ENCODE measurements around the gene AFF3. TPM values are rescaled to one million over a fixed set of nuclear protein-coding genes. Genes with fewer than 3 reads are reported as not detected.

The AFF3 gene
- total RNA-seq, 1 experiment from 2014 or later: 0.05 TPM

DNA sequence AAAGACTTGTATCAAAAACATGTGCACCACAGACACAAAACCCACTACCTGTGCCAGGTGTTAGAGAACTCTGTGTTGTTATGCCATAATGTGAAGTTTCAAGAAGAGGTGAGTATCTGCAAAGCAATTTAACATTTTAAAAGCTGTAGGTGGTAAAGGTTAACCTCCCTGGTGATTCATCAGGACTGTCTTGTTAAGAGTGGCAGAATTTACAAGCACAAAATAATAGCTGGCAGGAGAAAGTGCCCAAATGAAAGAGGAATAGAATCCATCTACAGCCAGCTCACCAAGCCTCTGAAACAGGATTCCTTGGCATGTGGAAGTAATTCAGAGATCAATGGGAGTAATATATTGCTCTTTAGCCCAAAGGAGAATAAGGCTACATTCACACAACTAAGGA is 230.7 kb downstream of the AFF3 start:
- no peak overlapping the region for H3K4me3 ChIP-seq (ENCODE audit: low read depth, low read length)
- no peaks in the 10 kb centered on the region for H3K27me3 ChIP-seq (replicated peaks; ENCODE audit: control insufficient read depth, insufficient read depth, low read length)
- no TSS peak for BruUV-seq (replicated peaks)
- TF ChIP-seq, protein P1, sequence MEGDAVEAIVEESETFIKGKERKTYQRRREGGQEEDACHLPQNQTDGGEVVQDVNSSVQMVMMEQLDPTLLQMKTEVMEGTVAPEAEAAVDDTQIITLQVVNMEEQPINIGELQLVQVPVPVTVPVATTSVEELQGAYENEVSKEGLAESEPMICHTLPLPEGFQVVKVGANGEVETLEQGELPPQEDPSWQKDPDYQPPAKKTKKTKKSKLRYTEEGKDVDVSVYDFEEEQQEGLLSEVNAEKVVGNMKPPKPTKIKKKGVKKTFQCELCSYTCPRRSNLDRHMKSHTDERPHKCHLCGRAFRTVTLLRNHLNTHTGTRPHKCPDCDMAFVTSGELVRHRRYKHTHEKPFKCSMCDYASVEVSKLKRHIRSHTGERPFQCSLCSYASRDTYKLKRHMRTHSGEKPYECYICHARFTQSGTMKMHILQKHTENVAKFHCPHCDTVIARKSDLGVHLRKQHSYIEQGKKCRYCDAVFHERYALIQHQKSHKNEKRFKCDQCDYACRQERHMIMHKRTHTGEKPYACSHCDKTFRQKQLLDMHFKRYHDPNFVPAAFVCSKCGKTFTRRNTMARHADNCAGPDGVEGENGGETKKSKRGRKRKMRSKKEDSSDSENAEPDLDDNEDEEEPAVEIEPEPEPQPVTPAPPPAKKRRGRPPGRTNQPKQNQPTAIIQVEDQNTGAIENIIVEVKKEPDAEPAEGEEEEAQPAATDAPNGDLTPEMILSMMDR (IDR thresholded peaks at IDR 0.05; ENCODE audit: insufficient read depth in 1 of 2, low read depth in 1 of 2, low read length in 1 of 2, severe bottlenecking in 1 of 2, unreplicated experiment in 1 of 2): no peak
- Mint-ChIP-seq H3K4me3 (ENCODE audit: unreplicated experiment) (no peak overlapping the region), H3K36me3 (ENCODE audit: insufficient read depth, unreplicated experiment) (no peaks in the 10 kb centered on the region), H3K4me1 (ENCODE audit: low read depth, unreplicated experiment) (no peaks in the 10 kb centered on the region), H3K9me3 (ENCODE audit: unreplicated experiment) (no peaks in the 10 kb centered on the region), H3K27me3 (ENCODE audit: insufficient read depth, unreplicated experiment) (peaks cover 9% of the 10 kb centered on the region), H3K27ac (ENCODE audit: unreplicated experiment) (no peak overlapping the region)
- POLR2A ChIA-PET: no interaction called here
- H3K36me3 ChIP-seq (ENCODE audit: control insufficient read depth, insufficient read depth, low read length): no peaks in the 10 kb centered on the region
- no peak for DNase-seq
- CTCF ChIA-PET: no interaction called here
- no peaks in the 10 kb centered on the region for H3K9me3 ChIP-seq
- intact Hi-C loops (cut with micrococcal nuclease; ENCODE audit: unreplicated experiment): no loop called here
- H3K4me1 ChIP-seq: no peaks in the 10 kb centered on the region

DNA sequence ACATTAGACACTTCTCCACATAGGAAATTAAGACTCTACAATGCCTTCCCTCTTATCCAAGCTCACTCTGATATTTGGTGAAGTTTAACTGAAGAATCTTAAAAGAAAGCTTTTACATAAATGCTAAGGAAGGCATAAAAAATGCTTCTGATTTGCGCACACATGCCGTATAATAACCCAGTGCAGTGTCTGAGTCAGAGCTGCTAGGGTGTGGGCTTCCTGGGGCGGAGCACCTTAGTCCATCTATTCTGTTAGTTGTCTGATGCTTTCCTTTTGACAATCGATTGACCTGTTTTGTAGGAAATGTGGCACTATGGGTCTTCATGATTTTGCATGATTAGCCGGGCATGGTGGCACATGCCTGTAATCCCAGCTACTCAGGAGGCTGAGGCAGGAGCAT is 231.5 kb downstream of the AFF3 start:
- Histone ChIP-seq H3K4me1 (no peaks in the 10 kb centered on the region), H3K9me3 (no peaks in the 10 kb centered on the region), H3K4me3 (ENCODE audit: low read depth, low read length) (no peak overlapping the region), H3K27me3 (replicated peaks; ENCODE audit: control insufficient read depth, insufficient read depth, low read length) (no peaks in the 10 kb centered on the region), H3K36me3 (ENCODE audit: control insufficient read depth, insufficient read depth, low read length) (no peaks in the 10 kb centered on the region)
- no TSS peak for BruUV-seq (replicated peaks)
- Mint-ChIP-seq H3K27ac (ENCODE audit: unreplicated experiment) (no peak overlapping the region), H3K27me3 (ENCODE audit: insufficient read depth, unreplicated experiment) (peaks cover 9% of the 10 kb centered on the region), H3K9me3 (ENCODE audit: unreplicated experiment) (no peaks in the 10 kb centered on the region), H3K36me3 (ENCODE audit: insufficient read depth, unreplicated experiment) (no peaks in the 10 kb centered on the region), H3K4me1 (ENCODE audit: low read depth, unreplicated experiment) (no peaks in the 10 kb centered on the region), H3K4me3 (ENCODE audit: unreplicated experiment) (no peak overlapping the region)
- ChIA-PET CTCF (no interaction called here), POLR2A (no interaction called here)
- intact Hi-C loops (cut with micrococcal nuclease; ENCODE audit: unreplicated experiment): no loop called here
- no peak for DNase-seq
- TF ChIP-seq, protein P1 (IDR thresholded peaks at IDR 0.05; ENCODE audit: insufficient read depth in 1 of 2, low read depth in 1 of 2, low read length in 1 of 2, severe bottlenecking in 1 of 2, unreplicated experiment in 1 of 2): no peak

DNA sequence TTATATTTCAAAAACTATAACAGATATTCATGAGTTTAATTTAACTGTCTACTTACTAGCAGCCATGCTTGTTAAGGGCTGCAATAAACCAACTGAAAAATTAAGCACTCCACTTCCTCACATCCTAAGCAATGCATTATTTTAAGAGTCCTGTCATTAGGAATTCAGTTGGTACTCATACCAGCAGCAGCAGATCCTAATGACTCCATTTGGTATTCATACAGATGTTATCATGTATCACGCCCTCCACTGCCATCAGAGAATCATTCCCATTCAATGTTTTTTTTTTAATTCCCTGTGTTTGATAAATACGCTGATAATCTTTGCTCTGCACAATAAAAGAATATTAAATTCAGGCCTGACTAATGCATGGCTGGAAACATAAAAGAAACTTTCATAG is 236.8 kb downstream of the AFF3 start:
- intact Hi-C loops (cut with micrococcal nuclease; ENCODE audit: unreplicated experiment): no loop called here
- Mint-ChIP-seq H3K9me3 (ENCODE audit: unreplicated experiment) (no peaks in the 10 kb centered on the region), H3K4me3 (ENCODE audit: unreplicated experiment) (no peak overlapping the region), H3K4me1 (ENCODE audit: low read depth, unreplicated experiment) (no peaks in the 10 kb centered on the region), H3K27me3 (ENCODE audit: insufficient read depth, unreplicated experiment) (peaks cover 24% of the 10 kb centered on the region), H3K27ac (ENCODE audit: unreplicated experiment) (no peak overlapping the region), H3K36me3 (ENCODE audit: insufficient read depth, unreplicated experiment) (no peaks in the 10 kb centered on the region)
- no TSS peak for BruUV-seq (replicated peaks)
- TF ChIP-seq, protein P1 (IDR thresholded peaks at IDR 0.05; ENCODE audit: insufficient read depth in 1 of 2, low read depth in 1 of 2, low read length in 1 of 2, severe bottlenecking in 1 of 2, unreplicated experiment in 1 of 2): no peak
- DNase-seq: no peak
- H3K9me3 ChIP-seq: no peaks in the 10 kb centered on the region
- H3K4me3 ChIP-seq (ENCODE audit: low read depth, low read length): no peak overlapping the region
- no peaks in the 10 kb centered on the region for H3K4me1 ChIP-seq
- ChIA-PET POLR2A (no interaction called here), CTCF (no interaction called here)
- no peaks in the 10 kb centered on the region for H3K36me3 ChIP-seq (ENCODE audit: control insufficient read depth, insufficient read depth, low read length)
- no peaks in the 10 kb centered on the region for H3K27me3 ChIP-seq (replicated peaks; ENCODE audit: control insufficient read depth, insufficient read depth, low read length)
